OCI-LY7 (cell line): ENCODE results near the gene ABCA3.

Experiments used
- EZH2phosphoT487 ChIP-seq: fragments of 200-600 bp; sonication (generic); IDR thresholded peaks from 2 replicates; pipeline ENCODE4 v1.6.1; 2018; ENCODE audit warnings: low read depth, borderline replicate concordance, mild to moderate bottlenecking, mixed run types, antibody characterized with exemption, low read length, moderate library complexity, mixed read lengths
- TF ChIP-seq, protein P1 (sequence below): fragments of 200-600 bp; sonication (generic); conservative IDR thresholded peaks from 2 replicates; pipeline ENCODE4 v1.5.1; 2014; ENCODE audit warnings: mild to moderate bottlenecking, antibody characterized with exemption, low read length, moderate library complexity, mixed read lengths

DNA sequence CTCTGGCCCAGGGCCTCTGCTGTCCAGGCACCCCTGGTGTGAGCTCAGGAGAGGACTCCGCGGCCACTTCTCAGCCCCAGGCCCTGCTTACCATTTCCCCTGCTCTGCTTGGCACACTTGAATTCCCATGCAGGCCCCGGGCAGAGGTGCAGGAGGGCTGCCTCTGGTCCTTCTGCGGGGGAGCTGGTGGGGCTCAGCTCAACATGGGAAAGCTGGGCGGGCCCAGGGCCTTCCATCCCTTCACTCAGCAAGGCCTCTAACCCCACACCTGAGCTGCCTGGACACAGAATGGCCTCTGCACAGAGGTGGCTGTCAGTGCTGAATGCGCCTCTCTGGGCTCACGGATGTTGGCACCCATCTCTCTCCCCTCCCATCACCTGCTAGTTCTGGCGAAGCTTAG is 60.1 kb downstream of the ABCA3 start:
- TF ChIP-seq, protein P1, sequence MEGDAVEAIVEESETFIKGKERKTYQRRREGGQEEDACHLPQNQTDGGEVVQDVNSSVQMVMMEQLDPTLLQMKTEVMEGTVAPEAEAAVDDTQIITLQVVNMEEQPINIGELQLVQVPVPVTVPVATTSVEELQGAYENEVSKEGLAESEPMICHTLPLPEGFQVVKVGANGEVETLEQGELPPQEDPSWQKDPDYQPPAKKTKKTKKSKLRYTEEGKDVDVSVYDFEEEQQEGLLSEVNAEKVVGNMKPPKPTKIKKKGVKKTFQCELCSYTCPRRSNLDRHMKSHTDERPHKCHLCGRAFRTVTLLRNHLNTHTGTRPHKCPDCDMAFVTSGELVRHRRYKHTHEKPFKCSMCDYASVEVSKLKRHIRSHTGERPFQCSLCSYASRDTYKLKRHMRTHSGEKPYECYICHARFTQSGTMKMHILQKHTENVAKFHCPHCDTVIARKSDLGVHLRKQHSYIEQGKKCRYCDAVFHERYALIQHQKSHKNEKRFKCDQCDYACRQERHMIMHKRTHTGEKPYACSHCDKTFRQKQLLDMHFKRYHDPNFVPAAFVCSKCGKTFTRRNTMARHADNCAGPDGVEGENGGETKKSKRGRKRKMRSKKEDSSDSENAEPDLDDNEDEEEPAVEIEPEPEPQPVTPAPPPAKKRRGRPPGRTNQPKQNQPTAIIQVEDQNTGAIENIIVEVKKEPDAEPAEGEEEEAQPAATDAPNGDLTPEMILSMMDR: no peak
- no peak for TF ChIP-seq EZH2phosphoT487
